ENCODE data around the gene ZNF81.
"Not testable (repeated sequence)": the region's sequence is repeated elsewhere in the genome, so short reads cannot be mapped to it uniquely, and the experiment has no call there.

ZNF81 gene

DNA sequence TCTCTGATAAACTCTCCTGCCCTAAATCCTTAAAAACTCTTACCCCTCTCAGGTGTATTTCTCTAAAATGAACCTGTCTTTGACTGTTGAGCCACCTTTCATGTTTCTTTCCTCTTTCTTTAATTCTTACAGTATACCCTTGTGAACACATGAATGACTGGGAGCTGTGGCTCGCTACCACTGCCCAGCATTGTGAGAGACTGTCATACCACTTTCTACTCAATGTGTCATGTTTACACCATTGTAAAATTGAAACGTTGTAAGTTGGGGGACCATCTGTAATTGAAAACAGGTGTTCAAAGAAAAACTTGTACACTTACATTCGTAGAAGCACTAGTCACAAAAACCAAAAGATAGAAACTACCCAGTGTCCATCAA, 100.2 kb downstream of the ZNF81 start:
- DNase-seq: no peak

DNA sequence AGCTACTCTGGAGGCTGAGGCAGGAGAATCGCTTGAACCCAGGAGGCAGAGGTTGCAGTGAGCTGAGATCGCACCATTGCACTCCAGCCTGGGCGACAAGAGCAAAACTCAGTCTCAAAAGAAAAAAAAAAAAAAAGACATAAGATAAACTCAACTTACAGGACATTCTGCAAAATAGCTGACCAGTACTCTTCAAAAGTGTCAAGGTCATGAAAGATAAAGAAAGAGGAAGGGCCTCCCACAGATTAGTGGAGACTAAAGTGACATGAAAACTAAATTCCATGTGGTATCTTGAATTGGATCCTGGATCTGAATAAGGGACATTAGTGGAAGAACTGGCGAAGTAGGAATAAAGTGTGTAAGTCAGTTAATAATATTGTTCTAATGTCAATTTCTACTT, 103.7 kb downstream of the ZNF81 start:
- DNase-seq: no peak

DNA sequence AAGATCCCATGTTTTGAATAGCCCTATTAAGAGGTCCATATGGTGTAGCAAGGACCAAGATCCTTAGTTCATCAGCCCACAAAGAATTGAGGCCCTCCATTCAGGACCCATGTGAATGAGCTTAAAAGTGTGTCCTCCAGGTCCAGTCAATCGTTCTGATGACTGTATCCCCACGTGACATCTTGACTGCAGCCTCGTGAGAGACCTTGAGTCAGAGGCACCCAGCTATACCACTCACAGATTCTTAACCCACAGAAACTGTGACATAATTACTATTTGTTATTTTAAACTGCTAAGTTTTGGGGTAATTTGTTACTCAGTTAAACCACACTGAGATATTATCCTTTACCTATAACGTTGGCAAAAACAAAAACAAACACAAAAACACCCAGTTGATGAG, 104.7 kb downstream of the ZNF81 start:
- DNase-seq: no peak

DNA sequence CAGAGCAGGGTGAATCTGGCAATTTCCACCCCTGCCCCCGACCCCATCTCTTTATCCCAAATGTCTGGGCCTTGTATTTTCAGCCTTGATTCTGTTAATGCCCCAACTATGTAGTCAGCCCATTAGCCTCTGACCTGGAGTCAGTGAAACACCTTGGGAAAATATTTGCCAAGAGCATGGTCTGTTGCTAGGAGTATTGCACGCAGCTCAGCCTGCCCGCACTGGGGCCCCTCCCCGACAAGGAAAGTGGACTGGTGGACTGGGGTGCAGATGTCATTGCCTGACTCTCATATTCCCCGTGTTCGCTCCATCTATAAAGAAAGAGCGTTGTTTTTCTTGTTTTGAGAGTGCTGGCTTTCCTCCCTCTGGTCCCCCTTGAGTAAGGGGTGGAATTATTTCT, 118.6 kb downstream of the ZNF81 start:
- DNase-seq: not testable (repeated sequence)

DNA sequence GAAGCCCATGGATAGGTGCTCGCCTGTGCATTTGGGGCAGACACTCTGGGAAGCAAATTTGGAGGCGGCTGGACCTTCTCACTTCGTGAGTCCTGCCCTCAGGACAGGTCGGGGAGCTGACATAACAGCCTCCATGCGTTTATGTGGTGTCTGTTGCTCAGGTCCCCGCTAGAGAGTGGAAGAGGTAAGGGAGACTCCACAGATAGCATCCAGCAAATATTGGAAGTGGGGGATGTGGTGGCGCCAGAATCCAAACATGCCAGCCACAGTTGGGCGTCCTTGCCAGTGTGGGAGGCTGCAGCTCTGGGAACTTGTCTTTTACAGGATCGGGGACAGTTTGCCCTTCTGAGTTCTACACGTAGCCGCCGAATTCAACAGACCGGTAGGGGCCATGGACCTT, 119.3 kb downstream of the ZNF81 start:
- no peak for DNase-seq

DNA sequence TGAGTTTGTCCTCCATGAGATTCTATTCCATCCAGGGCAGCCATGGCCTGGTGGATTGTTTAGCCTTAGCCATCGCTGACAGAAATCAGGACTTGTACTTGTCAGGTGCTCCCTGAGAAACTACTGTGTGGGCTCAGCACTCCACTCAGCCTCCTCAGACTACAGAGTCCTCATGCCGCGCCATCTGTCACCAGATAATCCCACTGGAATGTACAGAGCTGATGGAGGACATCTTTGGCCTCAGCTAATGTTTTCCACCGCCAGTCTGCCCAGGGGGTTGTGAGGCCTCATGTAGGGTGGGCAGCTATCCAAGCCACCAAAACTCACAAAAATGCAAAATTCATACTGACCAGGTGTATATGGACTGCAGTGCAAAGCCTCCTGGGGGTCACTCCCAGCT, 121.5 kb downstream of the ZNF81 start:
- DNase-seq: not testable (repeated sequence)

DNA sequence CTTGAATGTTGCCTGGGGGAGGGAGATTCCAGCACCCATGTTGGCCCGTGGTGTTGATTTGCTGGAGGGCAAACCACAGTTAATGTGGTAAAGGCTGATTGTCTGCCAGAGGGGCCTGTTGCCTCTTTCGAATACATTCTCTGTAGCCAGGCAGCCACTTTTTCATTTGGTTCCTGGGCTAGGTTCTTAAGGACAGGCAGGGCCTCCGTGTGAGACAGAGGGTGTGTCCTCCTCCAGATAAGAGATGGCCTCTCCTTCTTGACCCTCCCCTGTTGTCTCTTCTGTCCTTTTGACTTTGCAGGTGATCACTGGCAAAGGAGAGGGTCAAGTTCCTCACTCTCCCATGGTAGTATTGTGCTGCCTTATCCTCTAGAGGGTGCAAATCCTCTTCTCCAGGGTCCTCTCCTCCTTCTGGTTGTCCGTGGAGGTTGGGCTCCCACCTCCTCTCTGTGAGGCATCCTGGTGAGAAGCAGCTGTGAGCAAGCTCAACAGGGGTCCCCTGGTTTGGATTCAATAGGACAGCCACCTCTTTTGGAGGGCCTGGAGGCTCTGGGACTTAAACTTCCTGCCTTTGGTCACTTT, 122.2 kb downstream of the ZNF81 start:
- DNase-seq: no peak

DNA sequence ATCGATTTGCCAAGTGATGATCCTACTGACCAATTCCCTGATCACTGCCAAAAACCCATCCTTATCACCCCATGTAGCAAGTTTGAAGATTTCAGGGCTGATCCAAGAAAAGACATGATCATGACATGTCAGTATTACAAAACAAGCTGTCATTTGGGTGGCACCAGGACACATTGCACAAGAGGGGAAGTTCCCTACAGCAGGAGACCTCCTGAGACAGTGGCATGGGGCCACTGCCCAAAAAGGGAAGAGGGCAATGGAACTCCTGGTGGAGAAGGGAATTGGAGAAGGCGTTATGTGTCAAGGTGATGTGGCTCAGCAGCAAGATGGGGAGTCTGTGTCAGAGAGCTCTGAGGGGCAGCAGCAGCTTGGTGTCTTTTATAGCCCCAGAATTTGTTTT, 123.7 kb downstream of the ZNF81 start:
- no peak for DNase-seq

DNA sequence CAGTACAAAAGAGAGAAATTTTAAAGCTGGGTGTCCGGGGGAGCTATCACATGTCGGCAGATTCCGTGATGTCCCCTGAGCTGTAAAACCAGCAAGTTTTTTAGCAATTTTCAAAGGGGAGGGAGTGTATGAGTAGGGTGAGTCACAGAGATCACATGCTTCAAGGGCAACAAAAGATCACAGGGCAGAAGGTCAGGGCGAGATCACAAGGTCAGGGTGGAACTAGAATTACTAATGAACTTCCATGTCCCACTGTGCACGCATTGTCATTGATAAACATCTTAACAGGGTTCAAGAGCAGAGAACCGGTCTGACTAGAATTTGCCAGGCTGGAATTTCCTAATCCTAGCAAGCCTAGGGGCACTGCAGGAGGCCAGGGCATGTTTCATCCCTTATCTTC, 125.1 kb downstream of the ZNF81 start:
- not testable (repeated sequence) for DNase-seq

DNA sequence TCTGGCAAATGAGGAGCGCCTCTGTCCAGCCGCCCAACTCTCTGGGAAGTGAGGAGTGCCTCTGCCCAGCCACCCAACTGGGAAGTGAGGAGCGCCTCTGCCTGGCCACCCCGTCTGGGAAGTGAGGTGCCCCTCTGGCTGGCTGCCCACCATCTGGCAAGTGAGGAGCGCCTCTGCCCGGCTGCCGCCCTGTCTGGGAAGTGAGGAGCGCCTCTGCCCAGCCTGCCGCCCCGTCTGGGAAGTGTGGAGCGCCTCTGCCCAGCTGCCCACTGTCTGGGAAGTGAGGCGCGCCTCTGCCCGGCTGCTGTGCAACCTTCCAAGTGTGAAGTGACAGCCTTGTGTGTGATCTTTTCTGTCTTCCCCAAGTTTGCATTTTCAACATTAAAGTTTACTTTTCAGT, 128.8 kb downstream of the ZNF81 start:
- not testable (repeated sequence) for DNase-seq

Measured in activated T-cell treated with anti-CD3 and anti-CD28 coated beads for 4 hours (primary cell).